Rectal smooth muscle tissue (tissue), 1 donor: ENCODE results near the gene CDK19.
"Not testable (repeated sequence)": the region's sequence is repeated elsewhere in the genome, so short reads cannot be mapped to it uniquely, and the experiment has no call there.

Source experiments
- H3K27ac ChIP-seq: one replicate; pipeline ENCODE4 v1.7.0; 2013; ENCODE audit warnings: low read depth, low read length, inconsistent platforms
- H3K27me3 ChIP-seq: one replicate; pipeline ENCODE4 v1.7.0; 2013; ENCODE audit warnings: low read length; ENCODE audit not compliant: control insufficient read depth, insufficient read depth
- H3K36me3 ChIP-seq: one replicate; pipeline ENCODE4 v1.7.0; 2013; ENCODE audit warnings: low read length; ENCODE audit not compliant: control insufficient read depth, insufficient read depth
- H3K4me1 ChIP-seq: one replicate; pipeline ENCODE4 v1.7.0; 2013; ENCODE audit warnings: low read length; ENCODE audit not compliant: control insufficient read depth, insufficient read depth
- H3K4me3 ChIP-seq: one replicate; pipeline ENCODE4 v1.7.0; 2013; ENCODE audit warnings: low read length
- H3K9ac ChIP-seq: one replicate; pipeline ENCODE4 v1.7.0; 2013; ENCODE audit warnings: low read length

Gene CDK19

GRCh38 chr6:110742552-110742951 is 72.7 kb downstream of the CDK19 start:
- H3K9ac ChIP-seq, H3K36me3 ChIP-seq, H3K27me3 ChIP-seq, H3K27ac ChIP-seq, H3K4me3 ChIP-seq, H3K4me1 ChIP-seq: not testable (repeated sequence)

DNA sequence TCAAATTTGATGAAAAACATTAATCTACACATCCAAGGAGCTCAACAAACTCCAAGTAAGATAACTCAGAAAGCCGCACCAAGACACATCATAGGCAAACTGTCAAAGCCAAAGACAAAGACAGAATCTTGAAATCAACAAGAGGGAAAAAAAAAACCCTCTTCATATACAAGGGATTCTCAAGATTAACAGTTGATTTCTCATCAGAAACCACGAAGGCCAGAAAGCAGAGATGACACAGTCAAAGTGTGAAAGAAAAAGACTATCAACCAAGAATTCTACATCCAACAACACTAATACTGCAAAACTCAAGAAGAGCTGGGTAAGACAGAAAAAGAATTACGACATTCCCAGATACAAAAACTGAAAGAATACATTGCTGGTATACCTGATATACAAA is 73.8 kb downstream of the CDK19 start:
- no peak overlapping the region for H3K9ac ChIP-seq
- H3K4me1 ChIP-seq, result no peaks in the 10 kb centered on the region
- no peak overlapping the region for H3K4me3 ChIP-seq
- peaks cover 2% of the 10 kb centered on the region for H3K36me3 ChIP-seq
- no peak overlapping the region for H3K27ac ChIP-seq
- no peaks in the 10 kb centered on the region for H3K27me3 ChIP-seq

- Histone ChIP-seq H3K4me1 (no peaks in the 10 kb centered on the region), H3K36me3 (no peaks in the 10 kb centered on the region), H3K27ac (no peak overlapping the region), H3K4me3 (no peak overlapping the region), H3K9ac (no peak overlapping the region), H3K27me3 (no peaks in the 10 kb centered on the region)
These were observed 76.3 kb downstream of the CDK19 start for GRCh38 chr6:110738899-110739365.

GRCh38 chr6:110735666-110736065 is 79.6 kb downstream of the CDK19 start:
- Histone ChIP-seq H3K27me3 (no peaks in the 10 kb centered on the region), H3K4me3 (no peak overlapping the region), H3K4me1 (no peaks in the 10 kb centered on the region), H3K9ac (no peak overlapping the region), H3K36me3 (no peaks in the 10 kb centered on the region), H3K27ac (no peak overlapping the region)

- Histone ChIP-seq H3K4me3 (no peak overlapping the region), H3K4me1 (no peaks in the 10 kb centered on the region), H3K36me3 (no peaks in the 10 kb centered on the region), H3K9ac (no peak overlapping the region), H3K27me3 (no peaks in the 10 kb centered on the region), H3K27ac (no peak overlapping the region)
These were observed 83.4 kb downstream of the CDK19 start for GRCh38 chr6:110731898-110732297.

DNA sequence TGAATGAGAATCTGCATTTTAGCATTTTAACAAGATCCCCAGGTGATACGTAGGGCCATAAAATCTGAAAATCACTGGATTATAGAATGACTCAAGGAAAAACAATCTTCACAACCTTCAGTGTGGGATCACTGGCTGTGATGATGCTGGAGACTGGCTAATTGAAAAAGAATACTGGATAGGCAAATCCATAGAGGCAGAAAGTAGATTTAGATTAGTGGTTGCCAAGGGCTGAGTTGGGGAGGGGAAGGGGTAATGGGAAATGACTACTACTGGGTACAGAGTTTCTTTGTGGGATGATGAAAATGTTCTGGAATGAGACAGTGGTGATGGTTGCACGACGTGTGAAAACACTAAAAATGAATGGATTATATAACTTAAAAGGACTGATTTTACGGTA is 84.1 kb downstream of the CDK19 start:
- no peak overlapping the region for H3K4me3 ChIP-seq
- no peaks in the 10 kb centered on the region for H3K27me3 ChIP-seq
- H3K36me3 ChIP-seq, result no peaks in the 10 kb centered on the region

DNA sequence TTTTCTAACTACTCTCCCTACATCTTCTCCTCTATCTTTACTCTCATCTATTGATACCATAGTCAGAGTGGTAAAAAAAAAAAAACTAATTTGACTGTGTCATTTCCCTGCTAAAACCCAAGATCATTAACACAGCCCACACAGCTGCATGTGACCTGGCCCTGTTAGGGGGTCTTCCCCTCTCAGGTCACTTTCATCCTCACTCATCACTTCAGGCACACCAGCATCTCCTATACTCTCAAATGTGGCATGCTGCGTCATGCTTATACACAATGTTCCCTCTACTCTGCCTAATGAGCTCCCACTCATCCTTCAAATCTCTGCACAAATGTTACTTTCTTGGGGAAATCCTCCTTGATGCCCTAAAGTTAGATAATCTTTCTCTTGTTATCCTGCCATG is 86.8 kb downstream of the CDK19 start:
- no peaks in the 10 kb centered on the region for H3K36me3 ChIP-seq
- H3K4me3 ChIP-seq, result no peak overlapping the region
- no peak overlapping the region for H3K27ac ChIP-seq
- H3K9ac ChIP-seq, result no peak overlapping the region
- no peaks in the 10 kb centered on the region for H3K27me3 ChIP-seq
- H3K4me1 ChIP-seq, result no peaks in the 10 kb centered on the region

More for the DNA sequence above, 84.1 kb downstream of the CDK19 start:
- Histone ChIP-seq H3K4me1 (no peaks in the 10 kb centered on the region), H3K9ac (no peak overlapping the region), H3K27ac (no peak overlapping the region)

GRCh38 chr6:110723017-110723416 is 92.3 kb downstream of the CDK19 start:
- Histone ChIP-seq H3K27me3 (no peaks in the 10 kb centered on the region), H3K27ac (no peak overlapping the region), H3K9ac (no peak overlapping the region), H3K4me1 (no peaks in the 10 kb centered on the region), H3K4me3 (no peak overlapping the region), H3K36me3 (no peaks in the 10 kb centered on the region)

DNA sequence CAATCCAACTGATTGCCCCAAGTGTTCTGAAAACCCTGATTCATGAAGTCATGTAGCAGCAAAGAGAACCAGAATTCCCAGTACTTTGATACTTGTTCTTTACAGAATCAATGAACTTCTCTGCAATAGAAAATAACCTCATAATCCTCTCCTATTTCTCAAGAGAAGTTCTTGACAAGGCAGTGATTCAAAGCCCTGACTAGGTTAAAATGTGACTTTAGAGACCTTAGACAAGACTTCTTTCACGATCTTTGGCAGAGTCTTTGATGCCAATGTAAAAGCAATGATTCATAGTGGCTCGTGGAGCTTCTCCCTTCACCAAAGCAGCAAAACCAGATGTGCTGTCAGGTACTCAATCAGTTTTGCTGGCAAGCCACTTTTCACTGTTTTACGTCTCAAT is 95.2 kb downstream of the CDK19 start:
- Histone ChIP-seq H3K27ac (no peak overlapping the region), H3K4me3 (no peak overlapping the region), H3K9ac (no peak overlapping the region), H3K27me3 (no peaks in the 10 kb centered on the region), H3K36me3 (no peaks in the 10 kb centered on the region), H3K4me1 (no peaks in the 10 kb centered on the region)

GRCh38 chr6:110719601-110720000 is 95.7 kb downstream of the CDK19 start:
- H3K27ac ChIP-seq, H3K36me3 ChIP-seq, H3K9ac ChIP-seq, H3K4me3 ChIP-seq, H3K4me1 ChIP-seq, H3K27me3 ChIP-seq: not testable (repeated sequence)

GRCh38 chr6:110714143-110714542 is 101.1 kb downstream of the CDK19 start:
- Histone ChIP-seq H3K4me3 (no peak overlapping the region), H3K27me3 (no peaks in the 10 kb centered on the region), H3K4me1 (no peaks in the 10 kb centered on the region), H3K9ac (no peak overlapping the region), H3K27ac (no peak overlapping the region), H3K36me3 (no peaks in the 10 kb centered on the region)

GRCh38 chr6:110712238-110712637 is 103.0 kb downstream of the CDK19 start:
- Histone ChIP-seq H3K4me1 (no peaks in the 10 kb centered on the region), H3K9ac (no peak overlapping the region), H3K27me3 (no peaks in the 10 kb centered on the region), H3K4me3 (no peak overlapping the region), H3K27ac (no peak overlapping the region), H3K36me3 (no peaks in the 10 kb centered on the region)

DNA sequence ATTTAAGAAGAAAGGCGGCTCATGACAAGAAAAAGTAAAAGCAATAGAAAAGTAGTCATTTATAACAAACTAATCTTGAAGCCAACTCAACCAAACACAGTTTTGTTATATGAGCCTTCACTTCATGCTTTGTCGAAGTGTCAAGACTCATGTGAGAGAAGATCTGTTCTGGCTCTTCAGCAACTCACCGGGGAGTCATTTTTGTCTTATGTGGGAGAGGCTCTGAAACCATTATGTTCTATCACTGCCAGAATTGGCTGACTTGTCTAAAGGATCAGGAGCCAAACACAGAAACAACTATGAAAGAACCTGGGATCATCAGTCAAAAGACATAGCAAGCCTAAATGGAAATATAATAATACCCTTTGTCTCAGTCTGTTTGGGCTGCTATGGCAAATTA is 105.2 kb downstream of the CDK19 start:
- H3K9ac ChIP-seq, result no peak overlapping the region
- H3K36me3 ChIP-seq, result no peaks in the 10 kb centered on the region
- no peak overlapping the region for H3K4me3 ChIP-seq
- H3K4me1 ChIP-seq, result no peaks in the 10 kb centered on the region
- H3K27me3 ChIP-seq, result no peaks in the 10 kb centered on the region
- H3K27ac ChIP-seq, result no peak overlapping the region
